ENCODE results near the gene KLHL35.

KLHL35 gene

GRCh38 chr11:75441804-75442132, 8.8 kb upstream of the KLHL35 start:
- DNase-seq (ENCODE audit: low spot score): no peak

GRCh38 chr11:75440960-75441803, 8.2 kb upstream of the KLHL35 start:
- no peak for DNase-seq (ENCODE audit: low spot score)

- no peak for DNase-seq (ENCODE audit: low spot score)
These were observed 6.6 kb upstream of the KLHL35 start for GRCh38 chr11:75439495-75440120.

GRCh38 chr11:75439026-75439425, 6.0 kb upstream of the KLHL35 start:
- no peak for DNase-seq (ENCODE audit: low spot score)

- no peak for DNase-seq (ENCODE audit: low spot score)
These were observed 5.1 kb upstream of the KLHL35 start for GRCh38 chr11:75437966-75438659.

- no peak for DNase-seq (ENCODE audit: low spot score)
These were observed 3.8 kb upstream of the KLHL35 start for GRCh38 chr11:75436806-75437205.

GRCh38 chr11:75435571-75435925, 2.5 kb upstream of the KLHL35 start:
- no peak for DNase-seq (ENCODE audit: low spot score)

GRCh38 chr11:75434886-75435570, 2.0 kb upstream of the KLHL35 start:
- DNase-seq (ENCODE audit: low spot score): no peak

GRCh38 chr11:75434051-75434450, 1.0 kb upstream of the KLHL35 start:
- DNase-seq (ENCODE audit: low spot score): no peak

GRCh38 chr11:75433443-75433842, 440 bp upstream of the KLHL35 start:
- DNase-seq (ENCODE audit: low spot score): no peak

GRCh38 chr11:75431533-75432525, 1.2 kb downstream of the KLHL35 start:
- peak; percentile 58 for DNase-seq (ENCODE audit: low spot score)

GRCh38 chr11:75430714-75431532, 2.1 kb downstream of the KLHL35 start:
- DNase-seq (ENCODE audit: low spot score): no peak

- DNase-seq (ENCODE audit: low spot score): peak; percentile 60
These were observed 2.9 kb downstream of the KLHL35 start for GRCh38 chr11:75429902-75430713.

GRCh38 chr11:75429641-75429901, 3.4 kb downstream of the KLHL35 start:
- DNase-seq (ENCODE audit: low spot score): no peak

GRCh38 chr11:75428989-75429640, 3.9 kb downstream of the KLHL35 start:
- DNase-seq (ENCODE audit: low spot score): no peak

GRCh38 chr11:75428281-75428724, 4.7 kb downstream of the KLHL35 start:
- peak; percentile 100 for DNase-seq (ENCODE audit: low spot score)

GRCh38 chr11:75427181-75427580, 5.8 kb downstream of the KLHL35 start:
- DNase-seq (ENCODE audit: low spot score): no peak

- no peak for DNase-seq (ENCODE audit: low spot score)
These were observed 6.3 kb downstream of the KLHL35 start for GRCh38 chr11:75426720-75427086.

- peak; percentile 75 for DNase-seq (ENCODE audit: low spot score)
These were observed 7.6 kb downstream of the KLHL35 start for GRCh38 chr11:75425422-75425821.
